Endothelial cell of umbilical vein (primary cell): Measurements from ENCODE around the gene SYT2. TPM values are rescaled to one million over a fixed set of nuclear protein-coding genes. Genes with fewer than 3 reads are reported as not detected.

Source experiments
- BruUV-seq: library from RNA; stranded (reverse); fragments of 400-500 nt; replicated peaks from 2 replicates; lab custom pipeline; 2021; lab: Mats Ljungman, UMichigan
- CTCF ChIA-PET: fragments of 300-600, 350-600 bp; sonication (Branson Sonifier 250); formaldehyde crosslinking; loops from one replicate; lab custom pipeline; 2021; ENCODE audit warnings: antibody characterized with exemption, inconsistent platforms; lab: Charles Lee
- POLR2A ChIA-PET: fragments of 300-600, 350-600 bp; sonication (Branson Sonifier 250); formaldehyde crosslinking; loops from one replicate; lab custom pipeline; 2021; ENCODE audit warnings: antibody characterized with exemption, inconsistent platforms; lab: Charles Lee
- DNase-seq: peaks from one replicate; pipeline ENCODE4 v3.0.0-alpha.2; 2011; ENCODE audit warnings: low read depth, low spot score
- FAIRE-seq: peaks from 2 replicates; lab custom pipeline; 2011; peaks lifted over from hg19 to GRCh38; lab: Jason Lieb, UNC
- H2AFZ ChIP-seq: 2 replicates; pipeline ENCODE4 v1.6.0; 2012; ENCODE audit warnings: low read depth, low read length, control low read depth, inconsistent platforms
- H3K27ac ChIP-seq: 2 replicates; pipeline ENCODE4 v1.5.1; 2011; ENCODE audit warnings: low read depth, mild to moderate bottlenecking, control low read depth, low read length, moderate library complexity; ENCODE audit not compliant: insufficient read depth
- H3K27me3 ChIP-seq, 2 experiments: 2 replicates each; pipeline versions ENCODE4 v1.6.0 to v1.6.1; 2011; ENCODE audit warnings: low read length in 2 of 2, mixed read lengths in 1 of 2; ENCODE audit not compliant: control insufficient read depth in 2 of 2, insufficient read depth in 2 of 2
- H3K36me3 ChIP-seq, 2 experiments: 2 replicates in 1 of 2; 3 replicates in 1 of 2; pipeline ENCODE4 v1.5.1; 2011; ENCODE audit warnings: low read length in 2 of 2, mild to moderate bottlenecking in 1 of 2, moderate library complexity in 1 of 2; ENCODE audit not compliant: control insufficient read depth in 2 of 2, insufficient read depth in 2 of 2; ENCODE audit errors: extremely low read depth in 1 of 2
- H3K4me1 ChIP-seq: 3 replicates; pipeline ENCODE4 v1.5.1; 2011; ENCODE audit warnings: mild to moderate bottlenecking, low read length; ENCODE audit not compliant: control insufficient read depth, insufficient read depth; ENCODE audit errors: extremely low read depth
- H3K4me2 ChIP-seq: 2 replicates; pipeline ENCODE4 v1.6.1; 2011; ENCODE audit warnings: low read length, control low read depth, mixed read lengths; ENCODE audit not compliant: insufficient read depth
- H3K4me3 ChIP-seq, 3 experiments: fragments of 200-600 bp in 1 of 3; sonication (generic), shearing (Covaris generic) in 1 of 3; replicated peaks in 1 of 3; 2 replicates each; pipeline ENCODE4 v1.5.1; 2011 to 2016; ENCODE audit warnings: control low read depth in 3 of 3, low read length in 3 of 3, mild to moderate bottlenecking in 2 of 3, inconsistent platforms in 1 of 3, low read depth in 1 of 3, moderate library complexity in 1 of 3; ENCODE audit not compliant: insufficient read depth in 1 of 3
- H3K79me2 ChIP-seq: 2 replicates; pipeline ENCODE4 v1.6.0; 2012; ENCODE audit warnings: low read length, inconsistent platforms; ENCODE audit not compliant: control insufficient read depth, insufficient read depth
- H3K9ac ChIP-seq: replicated peaks from 2 replicates; pipeline ENCODE3; 2011; ENCODE audit warnings: low read length, control low read depth; ENCODE audit not compliant: insufficient read depth; ENCODE audit errors: extremely low read depth
- H3K9me1 ChIP-seq: replicated peaks from 3 replicates; pipeline ENCODE4 v1.6.0; 2011; ENCODE audit warnings: mild to moderate bottlenecking, low read length; ENCODE audit not compliant: control insufficient read depth, insufficient read depth; ENCODE audit errors: extremely low read depth
- H3K9me3 ChIP-seq: replicated peaks from 2 replicates; pipeline ENCODE4 v1.5.1; 2012; ENCODE audit warnings: low read length, inconsistent platforms; ENCODE audit not compliant: control insufficient read depth, insufficient read depth
- H4K20me1 ChIP-seq: replicated peaks from 2 replicates; pipeline ENCODE3; 2011; ENCODE audit warnings: mild to moderate bottlenecking, low read length; ENCODE audit not compliant: control insufficient read depth, insufficient read depth; ENCODE audit errors: extremely low read depth
- FOS ChIP-seq: IDR thresholded peaks from 2 replicates; pipeline ENCODE4 v1.6.1; 2011; ENCODE audit warnings: mild to moderate bottlenecking, low read length, moderate library complexity, borderline replicate concordance; ENCODE audit not compliant: insufficient read depth
- GATA2 ChIP-seq: IDR thresholded peaks from 2 replicates; pipeline ENCODE4 v1.7.0; 2011; ENCODE audit warnings: low read depth, mild to moderate bottlenecking, moderate library complexity, mixed read lengths, low read length; ENCODE audit not compliant: insufficient read length, insufficient read depth
- JUN ChIP-seq: IDR thresholded peaks from 2 replicates; pipeline ENCODE4 v1.6.1; 2011; ENCODE audit warnings: borderline replicate concordance, low read depth; ENCODE audit not compliant: insufficient read length, insufficient read depth
- POLR2A ChIP-seq: IDR thresholded peaks from 2 replicates; pipeline ENCODE4 v1.6.1; 2012; ENCODE audit warnings: low read depth, mild to moderate bottlenecking, control low read depth, low read length
- POLR2AphosphoS5 ChIP-seq: IDR thresholded peaks from 2 replicates; pipeline ENCODE4 v1.6.1; 2012; ENCODE audit warnings: low read depth, mild to moderate bottlenecking, control low read depth, low read length, moderate library complexity; ENCODE audit not compliant: insufficient read depth
- dilution Hi-C: fragments of 300-500 bp; cut with MboI; formaldehyde crosslinking; loops from one replicate; pipeline ENCODE4 v1.15.0; 2019; ENCODE audit warnings: low sequenced_read_pairs; ENCODE audit not compliant: extremely low pct_ligation_motif_present
- intact Hi-C: fragments of 100-400 bp; cut with micrococcal nuclease; formaldehyde crosslinking; loops from one replicate; pipeline ENCODE4 v1.10.0; 2022
- polyA plus RNA-seq, 4 experiments: library from polyadenylated mRNA; depleted of rRNA in 3 of 4; stranded (reverse) in 3 of 4; unstranded in 1 of 4; fragments of >200 nt; gene quantifications; 2 replicates each; pipeline versions ENCODE4 v1.2.1 to v1.2.3, GENCODE V29; 2011 to 2012; ENCODE audit warnings: missing spikeins in 1 of 4
- total RNA-seq: library from RNA; stranded (reverse); gene quantifications from 2 replicates; pipeline ENCODE4 v1.2.3, GENCODE V29; 2021
- TF ChIP-seq, protein P1 (sequence below): IDR thresholded peaks from 2 replicates; pipeline ENCODE4 v1.6.1; 2011; ENCODE audit not compliant: insufficient read depth, insufficient read length
- TF ChIP-seq, protein P2 (sequence below), 2 donors: IDR thresholded peaks; 1 replicate in 1 of 2; 2 replicates in 1 of 2; pipeline ENCODE4 v1.5.1; 2011; ENCODE audit warnings: low read length in 2 of 2, mild to moderate bottlenecking in 2 of 2, moderate library complexity in 2 of 2, control low read depth in 1 of 2, inconsistent platforms in 1 of 2, low read depth in 1 of 2; ENCODE audit not compliant: insufficient read depth in 1 of 2; ENCODE audit errors: extremely low read depth in 1 of 2

The SYT2 gene
- total and polyA plus RNA-seq, 2 donors (not counting 3 experiments of a cell fraction or from before 2014, with no cell fraction given): not detected

DNA sequence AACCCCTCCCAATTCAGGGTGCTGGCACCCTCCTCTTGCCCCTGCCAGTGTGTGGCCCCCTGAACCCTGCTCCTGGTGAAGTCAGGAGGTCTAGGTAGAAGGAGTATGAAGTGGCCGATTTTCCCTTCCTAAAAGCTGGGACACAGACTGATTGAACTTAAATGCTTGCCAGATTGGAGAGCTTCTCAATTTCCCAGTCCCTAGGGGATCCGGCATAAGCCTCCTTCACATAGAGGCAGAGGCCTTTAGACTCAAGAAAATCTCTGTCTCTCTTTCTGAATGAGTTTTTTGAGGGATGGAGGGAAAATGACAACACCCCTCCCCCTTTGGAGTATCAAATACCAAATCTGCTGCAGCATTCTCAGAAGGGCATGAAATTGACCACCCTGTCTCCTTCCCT, 51.5 kb downstream of the SYT2 start:
- H3K4me1 ChIP-seq: peaks cover under 1% of the 10 kb centered on the region
- ChIA-PET CTCF (interaction anchor here (1.2 to 4.5 kb wide), 7 partner anchors 10 to 157 kb away, joined by 3 to 31 read pairs (median 5); no protein-coding TSS in a partner anchor), POLR2A (no interaction called here)
- no peak overlapping the region for H3K4me2 ChIP-seq
- no peak overlapping the region for H2AFZ ChIP-seq
- no peaks in the 10 kb centered on the region for H3K9me3 ChIP-seq
- H3K36me3 ChIP-seq: no peaks in the 10 kb centered on the region
- H3K4me3 ChIP-seq: no peak overlapping the region
- dilution Hi-C loops (no loop called here), intact Hi-C loops (loop anchor here (5.0 kb wide), 1 partner anchor 34 kb away; no protein-coding TSS in a partner anchor)
- no peaks in the 10 kb centered on the region for H4K20me1 ChIP-seq
- BruUV-seq: no TSS peak
- FAIRE-seq: no peak
- no peak for TF ChIP-seq JUN
- TF ChIP-seq FOS: no peak
- TF ChIP-seq, protein P1, sequence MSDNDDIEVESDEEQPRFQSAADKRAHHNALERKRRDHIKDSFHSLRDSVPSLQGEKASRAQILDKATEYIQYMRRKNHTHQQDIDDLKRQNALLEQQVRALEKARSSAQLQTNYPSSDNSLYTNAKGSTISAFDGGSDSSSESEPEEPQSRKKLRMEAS: no peak
- TF ChIP-seq POLR2AphosphoS5: no peak
- no peak for TF ChIP-seq POLR2A
- TF ChIP-seq, protein P2, sequence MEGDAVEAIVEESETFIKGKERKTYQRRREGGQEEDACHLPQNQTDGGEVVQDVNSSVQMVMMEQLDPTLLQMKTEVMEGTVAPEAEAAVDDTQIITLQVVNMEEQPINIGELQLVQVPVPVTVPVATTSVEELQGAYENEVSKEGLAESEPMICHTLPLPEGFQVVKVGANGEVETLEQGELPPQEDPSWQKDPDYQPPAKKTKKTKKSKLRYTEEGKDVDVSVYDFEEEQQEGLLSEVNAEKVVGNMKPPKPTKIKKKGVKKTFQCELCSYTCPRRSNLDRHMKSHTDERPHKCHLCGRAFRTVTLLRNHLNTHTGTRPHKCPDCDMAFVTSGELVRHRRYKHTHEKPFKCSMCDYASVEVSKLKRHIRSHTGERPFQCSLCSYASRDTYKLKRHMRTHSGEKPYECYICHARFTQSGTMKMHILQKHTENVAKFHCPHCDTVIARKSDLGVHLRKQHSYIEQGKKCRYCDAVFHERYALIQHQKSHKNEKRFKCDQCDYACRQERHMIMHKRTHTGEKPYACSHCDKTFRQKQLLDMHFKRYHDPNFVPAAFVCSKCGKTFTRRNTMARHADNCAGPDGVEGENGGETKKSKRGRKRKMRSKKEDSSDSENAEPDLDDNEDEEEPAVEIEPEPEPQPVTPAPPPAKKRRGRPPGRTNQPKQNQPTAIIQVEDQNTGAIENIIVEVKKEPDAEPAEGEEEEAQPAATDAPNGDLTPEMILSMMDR (IDR thresholded peaks at IDR 0.05; ENCODE audit: extremely low read depth in 1 of 2, insufficient read depth in 1 of 2, low read depth in 1 of 2, low read length in 2 of 2): no peak
- TF ChIP-seq GATA2: no peak
- no peaks in the 10 kb centered on the region for H3K79me2 ChIP-seq
- no peaks in the 10 kb centered on the region for H3K9me1 ChIP-seq
- peaks cover 10 to 15% of the 10 kb centered on the region in 2 experiments for H3K27me3 ChIP-seq
- no peak for DNase-seq
- no peak overlapping the region for H3K9ac ChIP-seq
- H3K27ac ChIP-seq: no peak overlapping the region
